Bladder microvascular endothelial cell (primary cell): ENCODE data around the gene MRI1. TPM values are rescaled to one million over a fixed set of nuclear protein-coding genes. Genes with fewer than 3 reads are reported as not detected.

Experiments used
- total RNA-seq: library from RNA; depleted of rRNA; stranded (reverse); fragments of >200 nt; gene quantifications from 2 replicates; pipeline ENCODE4 v1.2.3, GENCODE V29; 2014

Gene MRI1
- 26.1 and 42.5 TPM in 2 replicates for total RNA-seq

GRCh38 chr19:13764101-13764807 is at the start of gene MRI1:
MRI1 (plus strand) TSS chr19:13764522; CDS start chr19:13764589, 67 bp downstream.

GRCh38 chr19:13774217-13775191 is 10.2 kb downstream of the MRI1 start, which contains the start of gene C19orf53:
C19orf53 (plus strand) TSS chr19:13774456; CDS start chr19:13774478, 22 bp downstream.

GRCh38 chr19:13794757-13795589 is 30.7 kb downstream of the MRI1 start, which contains the start of gene ZSWIM4:
ZSWIM4 (plus strand) TSS chr19:13795443; CDS start chr19:13795649, 206 bp downstream.

Other genes starting within 250 kb of the MRI1 start
- gene C19orf53, start 9.9 kb downstream of the MRI1 start, total RNA-seq, result 39.2 and 39.9 TPM in 2 replicates
- 8.7 and 32.0 TPM in 2 replicates for gene ZSWIM4, start 30.9 kb downstream of the MRI1 start, total RNA-seq
- gene NANOS3, start 112.6 kb downstream of the MRI1 start, total RNA-seq, result 0.94 TPM in 1 of 2 replicates, not detected in the other
- 0.63 and 0.97 TPM in 2 replicates for gene BRME1, start 141.6 kb downstream of the MRI1 start, total RNA-seq
- 6.3 and 10.1 TPM in 2 replicates for gene CC2D1A, start 141.7 kb downstream of the MRI1 start, total RNA-seq
- 0.13 and 0.16 TPM in 2 replicates for gene PODNL1, start 173.9 kb downstream of the MRI1 start, total RNA-seq
- 11.3 and 15.8 TPM in 2 replicates for gene DCAF15, start 188.0 kb downstream of the MRI1 start, total RNA-seq
- gene RFX1, start 241.8 kb downstream of the MRI1 start, total RNA-seq, result 1.6 and 6.4 TPM in 2 replicates